ENCODE data around the gene EPS15. TPM values are rescaled to one million over a fixed set of nuclear protein-coding genes. Genes with fewer than 3 reads are reported as not detected.

The EPS15 gene
- total and polyA plus RNA-seq, 9 of the 15 experiments (the other 6 are each of a cell fraction or from before 2014, with no cell fraction given): 23.1 to 69.0 (median 41.7) TPM

DNA sequence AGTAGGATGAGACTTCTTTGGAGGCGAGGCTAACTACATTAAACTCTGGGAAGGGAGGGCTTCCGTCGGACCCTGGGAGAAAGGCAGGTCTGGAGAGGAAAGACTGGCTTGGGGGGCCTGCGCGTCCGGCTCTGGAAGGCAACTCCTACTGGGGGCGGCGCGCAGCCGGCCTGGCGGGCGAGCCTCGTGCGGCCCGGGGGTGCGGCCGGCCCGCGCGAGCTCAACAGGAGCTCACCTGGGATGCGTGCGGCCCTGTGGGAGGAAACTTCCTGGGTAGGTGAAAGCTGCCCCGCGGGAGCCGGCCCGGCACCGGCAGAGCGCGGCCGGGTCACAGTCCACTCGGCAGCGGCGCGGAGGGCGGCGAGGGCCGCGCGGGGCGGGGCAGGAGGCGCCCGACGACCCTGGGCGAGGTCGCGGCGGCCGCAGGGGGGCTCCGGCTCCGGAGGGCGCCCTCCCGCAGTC lies 449 bp downstream of the EPS15 start (continued):
- TF ChIP-seq NELFE (IDR thresholded peaks at IDR 0.05; ENCODE audit: insufficient read depth, insufficient read length): no peak
- TF ChIP-seq, protein P1, sequence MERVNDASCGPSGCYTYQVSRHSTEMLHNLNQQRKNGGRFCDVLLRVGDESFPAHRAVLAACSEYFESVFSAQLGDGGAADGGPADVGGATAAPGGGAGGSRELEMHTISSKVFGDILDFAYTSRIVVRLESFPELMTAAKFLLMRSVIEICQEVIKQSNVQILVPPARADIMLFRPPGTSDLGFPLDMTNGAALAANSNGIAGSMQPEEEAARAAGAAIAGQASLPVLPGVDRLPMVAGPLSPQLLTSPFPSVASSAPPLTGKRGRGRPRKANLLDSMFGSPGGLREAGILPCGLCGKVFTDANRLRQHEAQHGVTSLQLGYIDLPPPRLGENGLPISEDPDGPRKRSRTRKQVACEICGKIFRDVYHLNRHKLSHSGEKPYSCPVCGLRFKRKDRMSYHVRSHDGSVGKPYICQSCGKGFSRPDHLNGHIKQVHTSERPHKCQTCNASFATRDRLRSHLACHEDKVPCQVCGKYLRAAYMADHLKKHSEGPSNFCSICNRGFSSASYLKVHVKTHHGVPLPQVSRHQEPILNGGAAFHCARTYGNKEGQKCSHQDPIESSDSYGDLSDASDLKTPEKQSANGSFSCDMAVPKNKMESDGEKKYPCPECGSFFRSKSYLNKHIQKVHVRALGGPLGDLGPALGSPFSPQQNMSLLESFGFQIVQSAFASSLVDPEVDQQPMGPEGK (CRISPR knock-in tag; IDR thresholded peaks at IDR 0.05; ENCODE audit: borderline replicate concordance): no peak
- TF ChIP-seq, protein P2, sequence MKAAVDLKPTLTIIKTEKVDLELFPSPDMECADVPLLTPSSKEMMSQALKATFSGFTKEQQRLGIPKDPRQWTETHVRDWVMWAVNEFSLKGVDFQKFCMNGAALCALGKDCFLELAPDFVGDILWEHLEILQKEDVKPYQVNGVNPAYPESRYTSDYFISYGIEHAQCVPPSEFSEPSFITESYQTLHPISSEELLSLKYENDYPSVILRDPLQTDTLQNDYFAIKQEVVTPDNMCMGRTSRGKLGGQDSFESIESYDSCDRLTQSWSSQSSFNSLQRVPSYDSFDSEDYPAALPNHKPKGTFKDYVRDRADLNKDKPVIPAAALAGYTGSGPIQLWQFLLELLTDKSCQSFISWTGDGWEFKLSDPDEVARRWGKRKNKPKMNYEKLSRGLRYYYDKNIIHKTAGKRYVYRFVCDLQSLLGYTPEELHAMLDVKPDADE (conservative IDR thresholded peaks at IDR 0.05; ENCODE audit: control insufficient read depth, low read depth, low read length): peak; percentile 55; the same call in 1 of the 2 replicates
- TF ChIP-seq FOXP1 (CRISPR knock-in tag; IDR thresholded peaks at IDR 0.05): no peak
- no peak for TF ChIP-seq ZNF589 (CRISPR knock-in tag; IDR thresholded peaks at IDR 0.05; ENCODE audit: low read depth)
- no peak for TF ChIP-seq PYGO2 (tag; IDR thresholded peaks at IDR 0.05)
- no peak for TF ChIP-seq NR3C1 (CRISPR knock-in tag; IDR thresholded peaks at IDR 0.05)
- no peak for TF ChIP-seq CGGBP1 (CRISPR knock-in tag; IDR thresholded peaks at IDR 0.05)
- no peak for TF ChIP-seq SREBF1 (IDR thresholded peaks at IDR 0.05; ENCODE audit: borderline replicate concordance, low read depth, low read length)
- TF ChIP-seq, protein P3, sequence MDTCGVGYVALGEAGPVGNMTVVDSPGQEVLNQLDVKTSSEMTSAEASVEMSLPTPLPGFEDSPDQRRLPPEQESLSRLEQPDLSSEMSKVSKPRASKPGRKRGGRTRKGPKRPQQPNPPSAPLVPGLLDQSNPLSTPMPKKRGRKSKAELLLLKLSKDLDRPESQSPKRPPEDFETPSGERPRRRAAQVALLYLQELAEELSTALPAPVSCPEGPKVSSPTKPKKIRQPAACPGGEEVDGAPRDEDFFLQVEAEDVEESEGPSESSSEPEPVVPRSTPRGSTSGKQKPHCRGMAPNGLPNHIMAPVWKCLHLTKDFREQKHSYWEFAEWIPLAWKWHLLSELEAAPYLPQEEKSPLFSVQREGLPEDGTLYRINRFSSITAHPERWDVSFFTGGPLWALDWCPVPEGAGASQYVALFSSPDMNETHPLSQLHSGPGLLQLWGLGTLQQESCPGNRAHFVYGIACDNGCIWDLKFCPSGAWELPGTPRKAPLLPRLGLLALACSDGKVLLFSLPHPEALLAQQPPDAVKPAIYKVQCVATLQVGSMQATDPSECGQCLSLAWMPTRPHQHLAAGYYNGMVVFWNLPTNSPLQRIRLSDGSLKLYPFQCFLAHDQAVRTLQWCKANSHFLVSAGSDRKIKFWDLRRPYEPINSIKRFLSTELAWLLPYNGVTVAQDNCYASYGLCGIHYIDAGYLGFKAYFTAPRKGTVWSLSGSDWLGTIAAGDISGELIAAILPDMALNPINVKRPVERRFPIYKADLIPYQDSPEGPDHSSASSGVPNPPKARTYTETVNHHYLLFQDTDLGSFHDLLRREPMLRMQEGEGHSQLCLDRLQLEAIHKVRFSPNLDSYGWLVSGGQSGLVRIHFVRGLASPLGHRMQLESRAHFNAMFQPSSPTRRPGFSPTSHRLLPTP (IDR thresholded peaks at IDR 0.05; ENCODE audit: borderline replicate concordance, extremely low read depth, insufficient read length): no peak
- TF ChIP-seq ZNF324 (CRISPR knock-in tag; IDR thresholded peaks at IDR 0.05): no peak
- no peak for TF ChIP-seq ZNF354B (CRISPR knock-in tag; IDR thresholded peaks at IDR 0.05)
- no peak for TF ChIP-seq CBFA2T3 (IDR thresholded peaks at IDR 0.05)
- TF ChIP-seq E2F3 (CRISPR knock-in tag; IDR thresholded peaks at IDR 0.05): no peak
- no peak for TF ChIP-seq ZNF431 (CRISPR knock-in tag; IDR thresholded peaks at IDR 0.05)
- TF ChIP-seq SMC3 (conservative IDR thresholded peaks at IDR 0.05; ENCODE audit: insufficient read depth, low read depth, low read length): no peak
- TF ChIP-seq EZH2 (IDR thresholded peaks at IDR 0.05; ENCODE audit: borderline replicate concordance, low read depth, low read length): no peak
- no peak for TF ChIP-seq NBN (IDR thresholded peaks at IDR 0.05; ENCODE audit: low read depth)
- no peak for TF ChIP-seq ZNF263 (CRISPR knock-in tag; IDR thresholded peaks at IDR 0.05; ENCODE audit: borderline replicate concordance)
- no peak for TF ChIP-seq ZNF75A (CRISPR knock-in tag; IDR thresholded peaks at IDR 0.05)
- no peak for TF ChIP-seq GABPB2 (CRISPR knock-in tag; conservative IDR thresholded peaks at IDR 0.05)
- no peak for TF ChIP-seq ZNF699 (CRISPR knock-in tag; IDR thresholded peaks at IDR 0.05; ENCODE audit: insufficient replicate concordance)
- TF ChIP-seq DDX20 (tag; IDR thresholded peaks at IDR 0.05; ENCODE audit: low read depth): no peak
- TF ChIP-seq WHSC1 (IDR thresholded peaks at IDR 0.05; ENCODE audit: low read length): no peak

Data from K562 (cell line).